Activated CD4-positive, alpha-beta T cell treated with anti-CD3 and anti-CD28 coated beads, Interleukin-2, amount 50 U/mL, for 16 hours (primary cell): Measurements from ENCODE around the gene DYNC1LI1.
A peak's percentile ranks its signal among the peaks of the same experiment; 100 is the strongest.
"Not testable (repeated sequence)": the region's sequence is repeated elsewhere in the genome, so short reads cannot be mapped to it uniquely, and the experiment has no call there.

Source experiments
- DNase-seq: peaks from one replicate; pipeline ENCODE4 v3.0.0-alpha.2; 2020

Gene DYNC1LI1

GRCh38 chr3:32578669-32579068 lies 8.0 kb upstream of the DYNC1LI1 start:
- not testable (repeated sequence) for DNase-seq

GRCh38 chr3:32577581-32578556 lies 7.2 kb upstream of the DYNC1LI1 start:
- peak; percentile 37 for DNase-seq

GRCh38 chr3:32577174-32577573 lies 6.5 kb upstream of the DYNC1LI1 start:
- no peak for DNase-seq

- DNase-seq, result no peak
These were observed 4.9 kb upstream of the DYNC1LI1 start for GRCh38 chr3:32575451-32576113.

- no peak for DNase-seq
These were observed 481 bp upstream of the DYNC1LI1 start for GRCh38 chr3:32571192-32571485.

- peak; percentile 54 for DNase-seq
These were observed 878 bp downstream of the DYNC1LI1 start for GRCh38 chr3:32569540-32570420.

- DNase-seq, result no peak
These were observed 1.7 kb downstream of the DYNC1LI1 start for GRCh38 chr3:32568953-32569352.

- DNase-seq, result no peak
These were observed 6.5 kb downstream of the DYNC1LI1 start for GRCh38 chr3:32564195-32564594.

- no peak for DNase-seq
These were observed 8.0 kb downstream of the DYNC1LI1 start for GRCh38 chr3:32562640-32563039.

- no peak for DNase-seq
These were observed 12.9 kb downstream of the DYNC1LI1 start for GRCh38 chr3:32557640-32558352.

- DNase-seq, result no peak
These were observed 14.3 kb downstream of the DYNC1LI1 start for GRCh38 chr3:32556332-32556731.

GRCh38 chr3:32553973-32554372 lies 16.7 kb downstream of the DYNC1LI1 start:
- DNase-seq, result no peak

- no peak for DNase-seq
These were observed 17.2 kb downstream of the DYNC1LI1 start for GRCh38 chr3:32553459-32553858.

GRCh38 chr3:32552013-32552412 lies 18.6 kb downstream of the DYNC1LI1 start:
- no peak for DNase-seq

GRCh38 chr3:32551496-32551895 lies 19.2 kb downstream of the DYNC1LI1 start:
- DNase-seq, result no peak

- DNase-seq, result no peak
These were observed 19.6 kb downstream of the DYNC1LI1 start for GRCh38 chr3:32551087-32551486.

GRCh38 chr3:32545305-32545704 lies 25.4 kb downstream of the DYNC1LI1 start:
- no peak for DNase-seq

- DNase-seq, result no peak
These were observed 25.8 kb downstream of the DYNC1LI1 start for GRCh38 chr3:32544894-32545293.

GRCh38 chr3:32542807-32543206 lies 27.9 kb downstream of the DYNC1LI1 start:
- DNase-seq, result no peak

GRCh38 chr3:32540899-32541298 lies 29.8 kb downstream of the DYNC1LI1 start:
- no peak for DNase-seq

GRCh38 chr3:32532434-32532833 lies 38.2 kb downstream of the DYNC1LI1 start:
- no peak for DNase-seq

- peak; percentile 46 for DNase-seq
These were observed 39.5 kb downstream of the DYNC1LI1 start for GRCh38 chr3:32531010-32531647.
